Measurements from ENCODE around the gene DUSP8.
"Not testable (repeated sequence)": the region's sequence is repeated elsewhere in the genome, so short reads cannot be mapped to it uniquely, and the experiment has no call there.

DUSP8 gene

DNA sequence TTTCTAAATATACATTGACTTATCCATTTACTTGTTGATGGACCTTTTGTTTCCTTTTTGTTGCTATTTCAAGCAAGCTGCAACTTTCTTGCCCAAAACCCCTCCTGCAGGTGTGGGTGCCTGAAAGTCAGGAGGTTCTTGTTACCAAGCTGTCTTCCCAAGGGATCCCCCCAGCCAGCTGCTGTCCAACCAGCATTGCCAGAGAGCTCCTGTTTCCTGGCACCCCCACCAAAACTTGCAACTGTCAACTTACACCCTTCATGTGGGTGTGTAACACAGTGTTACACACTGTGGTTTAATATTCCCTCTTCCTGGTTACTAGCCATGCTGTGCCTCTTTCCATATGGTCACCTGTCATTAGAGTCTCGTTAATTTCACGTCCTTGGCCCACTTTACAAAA lies 14.6 kb upstream of the DUSP8 start:
- TF ChIP-seq, protein P1, sequence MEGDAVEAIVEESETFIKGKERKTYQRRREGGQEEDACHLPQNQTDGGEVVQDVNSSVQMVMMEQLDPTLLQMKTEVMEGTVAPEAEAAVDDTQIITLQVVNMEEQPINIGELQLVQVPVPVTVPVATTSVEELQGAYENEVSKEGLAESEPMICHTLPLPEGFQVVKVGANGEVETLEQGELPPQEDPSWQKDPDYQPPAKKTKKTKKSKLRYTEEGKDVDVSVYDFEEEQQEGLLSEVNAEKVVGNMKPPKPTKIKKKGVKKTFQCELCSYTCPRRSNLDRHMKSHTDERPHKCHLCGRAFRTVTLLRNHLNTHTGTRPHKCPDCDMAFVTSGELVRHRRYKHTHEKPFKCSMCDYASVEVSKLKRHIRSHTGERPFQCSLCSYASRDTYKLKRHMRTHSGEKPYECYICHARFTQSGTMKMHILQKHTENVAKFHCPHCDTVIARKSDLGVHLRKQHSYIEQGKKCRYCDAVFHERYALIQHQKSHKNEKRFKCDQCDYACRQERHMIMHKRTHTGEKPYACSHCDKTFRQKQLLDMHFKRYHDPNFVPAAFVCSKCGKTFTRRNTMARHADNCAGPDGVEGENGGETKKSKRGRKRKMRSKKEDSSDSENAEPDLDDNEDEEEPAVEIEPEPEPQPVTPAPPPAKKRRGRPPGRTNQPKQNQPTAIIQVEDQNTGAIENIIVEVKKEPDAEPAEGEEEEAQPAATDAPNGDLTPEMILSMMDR (IDR thresholded peaks at IDR 0.05; ENCODE audit: insufficient read depth, low read length, missing control alignments) = no peak
- POLR2A ChIA-PET = no interaction called here
- CTCF ChIA-PET = interaction anchor here (0.9 to 5.7 kb wide), 3 partner anchors 9 to 13 kb away, joined by 4 to 37 read pairs (median 4); no protein-coding TSS in a partner anchor
- no peak overlapping the region for H3K4me3 ChIP-seq (ENCODE audit: low read depth, low read length)
- DNase-seq (ENCODE audit: low read depth, low spot score) = no peak

DNA sequence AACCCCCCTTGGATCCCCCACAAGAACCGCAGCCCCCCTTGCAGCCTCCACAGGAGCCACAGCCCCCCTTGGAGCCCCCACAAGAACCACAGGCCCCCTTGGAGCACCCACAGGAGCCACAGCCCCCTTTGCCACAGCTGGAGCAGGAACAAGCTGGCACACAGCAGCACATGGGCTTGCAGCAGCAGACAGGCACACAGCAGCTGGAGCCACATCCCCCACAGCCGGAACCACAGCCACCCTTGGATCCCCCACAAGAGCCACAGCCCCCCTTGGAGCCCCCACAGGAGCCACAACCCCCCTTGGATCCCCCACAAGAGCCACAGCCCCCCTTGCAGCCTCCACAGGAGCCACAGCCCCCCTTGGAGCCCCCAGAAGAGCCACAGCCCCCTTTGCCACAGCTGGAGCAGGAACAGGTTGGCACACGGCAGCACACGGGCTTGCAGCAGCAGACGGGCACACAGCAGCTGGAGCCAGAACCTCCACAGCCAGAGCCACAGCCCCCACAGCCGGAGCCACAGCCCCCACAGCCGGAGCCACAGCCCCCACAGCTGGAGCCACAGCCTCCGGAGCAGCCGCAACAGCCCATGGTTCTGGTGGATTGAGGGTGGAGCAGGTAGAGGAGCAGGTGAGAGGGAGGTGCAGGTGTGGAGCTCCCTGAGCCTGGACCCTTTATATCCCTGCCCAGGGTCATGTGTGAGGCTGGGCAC lies 12.7 kb upstream of the DUSP8 start, which contains the start of gene KRTAP5-1:
TSS of gene KRTAP5-1 (minus strand) at position 623 of the 710 bp plus-strand sequence. CDS start at position 589, 34 bp downstream.
- POLR2A ChIA-PET; H3K4me3 ChIP-seq (ENCODE audit: low read depth, low read length); DNase-seq (ENCODE audit: low read depth, low spot score): not testable (repeated sequence)
- CTCF ChIA-PET = interaction anchor here (5.7 kb wide), 1 partner anchor 10 kb away, joined by 37 read pairs; no protein-coding TSS in a partner anchor

DNA sequence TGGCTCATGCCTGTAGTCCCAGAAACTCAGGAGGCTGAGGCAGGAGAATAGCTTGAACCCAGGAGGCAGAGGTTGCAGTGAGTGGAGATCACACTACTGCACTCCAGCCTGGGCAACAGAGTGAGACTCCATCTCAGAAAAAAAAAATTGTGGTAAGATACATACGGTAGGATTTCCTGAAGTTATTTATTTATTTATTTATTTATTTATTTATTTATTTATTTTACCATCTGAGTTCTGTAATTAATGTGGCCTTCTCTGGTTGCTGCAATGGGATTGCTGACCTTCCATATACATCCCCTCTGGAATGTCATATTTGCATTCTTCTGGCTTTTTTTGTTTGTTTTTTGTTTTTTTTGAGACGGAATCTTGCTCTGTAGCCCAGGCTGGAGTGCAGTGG lies 10.8 kb upstream of the DUSP8 start:
- not testable (repeated sequence) for DNase-seq (ENCODE audit: low read depth, low spot score); H3K4me3 ChIP-seq (ENCODE audit: low read depth, low read length)
- ChIA-PET POLR2A (interaction anchor here (0.6 kb wide), 1 partner anchor 41 kb away, joined by 3 read pairs; no protein-coding TSS in a partner anchor), CTCF (interaction anchor here (1.2 to 5.7 kb wide), 2 partner anchors 8 to 12 kb away, joined by 4 to 37 read pairs; no protein-coding TSS in a partner anchor)

DNA sequence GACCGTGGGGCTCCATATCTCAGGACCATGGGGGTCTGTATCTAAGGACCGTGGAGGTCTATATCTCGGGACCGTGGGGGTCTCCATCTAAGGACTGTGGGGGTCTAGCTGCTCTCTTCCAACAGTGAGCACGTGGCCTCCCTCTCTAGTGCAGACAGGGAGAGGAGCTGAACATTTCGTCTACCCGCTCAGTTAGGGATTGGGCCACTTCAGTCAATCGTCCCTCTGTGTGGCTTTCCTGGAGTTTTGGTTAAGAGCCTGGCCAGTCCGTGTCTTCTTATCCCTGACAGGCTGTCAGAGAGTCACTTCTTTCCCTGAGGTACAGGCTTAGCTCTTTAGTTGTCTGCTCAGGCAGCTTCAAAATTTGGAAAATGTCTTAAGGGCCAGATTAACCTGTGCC lies 9.9 kb upstream of the DUSP8 start:
- DNase-seq (ENCODE audit: low read depth, low spot score) = no peak
- ChIA-PET CTCF (interaction anchor here (1.2 to 5.7 kb wide), 2 partner anchors 13 to 36 kb away, joined by 7 to 37 read pairs; no protein-coding TSS in a partner anchor), POLR2A (no interaction called here)
- TF ChIP-seq, protein P1 (IDR thresholded peaks at IDR 0.05; ENCODE audit: insufficient read depth, low read length, missing control alignments) = no peak
- H3K4me3 ChIP-seq (ENCODE audit: low read depth, low read length) = no peak overlapping the region

DNA sequence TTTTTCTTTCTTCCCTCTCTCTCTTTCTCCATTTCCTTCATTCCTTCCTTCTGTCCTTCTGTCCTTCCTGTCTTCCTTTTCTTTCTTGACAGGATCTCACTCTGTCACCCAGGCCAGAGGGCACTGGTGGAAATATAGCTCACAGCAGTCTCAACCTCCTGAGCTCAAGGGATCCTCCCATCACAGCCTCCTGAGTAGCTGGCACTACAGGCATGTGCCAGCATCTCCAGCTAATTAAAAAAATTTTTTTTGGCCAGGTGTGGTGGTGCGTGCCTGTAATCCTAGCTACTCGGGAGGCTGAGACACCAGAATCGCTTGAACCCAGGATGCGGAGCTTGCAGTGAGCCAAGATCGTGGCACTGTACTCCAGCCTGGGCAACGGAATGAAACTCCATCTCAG lies 4.8 kb upstream of the DUSP8 start:
- H3K4me3 ChIP-seq (ENCODE audit: low read depth, low read length) = no peak overlapping the region
- CTCF ChIA-PET = interaction anchor here (0.9 to 7.2 kb wide), 7 partner anchors 9 to 374 kb away, joined by 3 to 266 read pairs (median 4); no protein-coding TSS in a partner anchor
- no peak for DNase-seq (ENCODE audit: low read depth, low spot score)
- TF ChIP-seq, protein P1 (IDR thresholded peaks at IDR 0.05; ENCODE audit: insufficient read depth, low read length, missing control alignments) = no peak
- POLR2A ChIA-PET = no interaction called here

DNA sequence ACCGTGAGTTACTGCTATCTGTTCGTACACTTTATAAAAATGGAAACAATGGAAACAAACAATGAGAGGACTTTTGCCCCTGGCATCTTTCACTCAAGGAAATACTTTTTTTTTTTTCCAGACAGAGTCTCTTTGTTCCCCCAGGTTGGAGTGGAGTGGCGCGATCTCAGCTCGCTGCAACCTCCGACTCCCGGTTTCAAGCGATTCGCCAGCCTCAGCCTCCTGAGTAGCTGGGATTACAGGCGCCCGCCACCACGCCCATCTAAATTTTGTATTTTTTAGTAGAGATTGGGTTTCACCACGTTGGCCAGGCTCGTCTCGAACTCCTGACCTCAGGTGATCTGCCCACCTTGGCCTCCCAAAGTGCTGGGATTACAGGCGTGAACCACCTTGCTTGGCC lies 3.7 kb upstream of the DUSP8 start:
- CTCF ChIA-PET = interaction anchor here (1.2 to 7.2 kb wide), 8 partner anchors 11 to 372 kb away, joined by 3 to 266 read pairs (median 26); no protein-coding TSS in a partner anchor
- POLR2A ChIA-PET; H3K4me3 ChIP-seq (ENCODE audit: low read depth, low read length); DNase-seq (ENCODE audit: low read depth, low spot score): not testable (repeated sequence)

DNA sequence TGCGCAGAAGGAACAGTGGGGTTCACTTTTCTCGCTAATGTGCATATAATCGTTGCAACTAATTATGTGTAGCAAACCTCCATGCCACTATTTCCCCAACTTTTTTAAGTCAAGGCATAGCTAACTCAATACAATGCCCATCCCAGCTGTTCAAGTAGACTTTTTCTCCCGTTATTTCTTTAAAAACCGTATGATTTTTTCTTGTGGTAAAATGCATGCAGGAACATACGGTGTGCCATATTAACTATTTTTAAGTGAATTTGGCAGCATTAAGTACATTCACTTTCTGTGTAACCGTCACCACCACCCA lies 2.8 kb upstream of the DUSP8 start:
- no peak overlapping the region for H3K4me3 ChIP-seq (ENCODE audit: low read depth, low read length)

More for the DNA sequence above, 2.8 kb upstream of the DUSP8 start:
- TF ChIP-seq, protein P1 (IDR thresholded peaks at IDR 0.05; ENCODE audit: insufficient read depth, low read length, missing control alignments) = no peak
- no peak for DNase-seq (ENCODE audit: low read depth, low spot score)
- ChIA-PET POLR2A (interaction anchor here (0.8 to 0.9 kb wide), 2 partner anchors 28 to 265 kb away, joined by 3 read pairs; partner anchors contain the start of gene TOLLIP), CTCF (interaction anchor here (0.6 to 7.2 kb wide), 37 partner anchors 8 to 728 kb away, joined by 3 to 266 read pairs (median 5); partner anchors contain the start of genes KRTAP5-3 and KRTAP5-5)

Data from AG04449 (cell line).